Fibroblast of villous mesenchyme (primary cell): Measurements from ENCODE around the gene NUAK1. TPM values are rescaled to one million over a fixed set of nuclear protein-coding genes. Genes with fewer than 3 reads are reported as not detected.

Experiments
- DNase-seq: peaks from one replicate; pipeline ENCODE4 v3.0.0-alpha.2; 2010; ENCODE audit warnings: low read depth
- H3K4me3 ChIP-seq: 2 replicates; pipeline ENCODE4 v1.5.1; 2011; ENCODE audit warnings: low read depth, mild to moderate bottlenecking, low read length
- total RNA-seq: library from RNA; depleted of rRNA; stranded (reverse); fragments of >200 nt; gene quantifications from 2 replicates; pipeline ENCODE4 v1.2.3, GENCODE V29; 2012
- TF ChIP-seq, protein P1 (sequence below): IDR thresholded peaks from 2 replicates; pipeline ENCODE4 v1.5.1; 2012; ENCODE audit warnings: low read depth, mild to moderate bottlenecking, low read length; ENCODE audit not compliant: insufficient read depth

Gene NUAK1
- total RNA-seq, 1 donor: 84.6 TPM

DNA sequence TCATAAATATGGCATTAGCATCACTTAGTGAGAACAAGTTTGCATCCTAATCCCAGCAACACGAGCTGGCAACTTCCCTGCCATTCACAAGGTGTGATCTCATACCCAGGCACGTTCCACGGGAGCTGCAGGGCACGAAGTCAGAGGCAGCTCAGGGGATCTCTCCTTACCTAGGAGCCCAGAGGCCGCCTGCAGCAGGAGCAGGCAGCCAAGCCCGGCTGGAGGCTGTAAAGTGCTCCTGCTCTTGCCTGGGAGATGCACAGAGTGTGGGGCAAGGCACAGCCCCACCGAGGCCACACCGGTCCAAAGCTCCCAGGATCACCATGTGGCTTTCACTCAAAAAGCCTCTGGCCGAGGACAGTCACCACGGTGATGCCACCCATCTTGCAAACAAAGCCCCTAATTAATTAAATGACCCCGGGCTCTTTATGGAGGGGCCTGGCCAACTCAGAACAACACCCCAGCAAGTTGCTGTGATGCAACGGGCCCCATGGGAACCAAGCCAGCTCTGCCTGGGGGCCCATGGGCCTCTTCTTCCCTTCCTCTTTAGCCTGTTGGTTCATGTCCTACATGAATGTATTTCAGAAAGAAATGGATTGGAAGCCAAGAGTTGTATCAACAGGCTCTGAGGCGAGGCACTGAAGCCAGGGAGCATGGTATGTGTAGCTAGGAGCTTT lies 26.5 kb downstream of the NUAK1 start:
- no peak overlapping the region for H3K4me3 ChIP-seq
- no peak for DNase-seq
- TF ChIP-seq, protein P1, sequence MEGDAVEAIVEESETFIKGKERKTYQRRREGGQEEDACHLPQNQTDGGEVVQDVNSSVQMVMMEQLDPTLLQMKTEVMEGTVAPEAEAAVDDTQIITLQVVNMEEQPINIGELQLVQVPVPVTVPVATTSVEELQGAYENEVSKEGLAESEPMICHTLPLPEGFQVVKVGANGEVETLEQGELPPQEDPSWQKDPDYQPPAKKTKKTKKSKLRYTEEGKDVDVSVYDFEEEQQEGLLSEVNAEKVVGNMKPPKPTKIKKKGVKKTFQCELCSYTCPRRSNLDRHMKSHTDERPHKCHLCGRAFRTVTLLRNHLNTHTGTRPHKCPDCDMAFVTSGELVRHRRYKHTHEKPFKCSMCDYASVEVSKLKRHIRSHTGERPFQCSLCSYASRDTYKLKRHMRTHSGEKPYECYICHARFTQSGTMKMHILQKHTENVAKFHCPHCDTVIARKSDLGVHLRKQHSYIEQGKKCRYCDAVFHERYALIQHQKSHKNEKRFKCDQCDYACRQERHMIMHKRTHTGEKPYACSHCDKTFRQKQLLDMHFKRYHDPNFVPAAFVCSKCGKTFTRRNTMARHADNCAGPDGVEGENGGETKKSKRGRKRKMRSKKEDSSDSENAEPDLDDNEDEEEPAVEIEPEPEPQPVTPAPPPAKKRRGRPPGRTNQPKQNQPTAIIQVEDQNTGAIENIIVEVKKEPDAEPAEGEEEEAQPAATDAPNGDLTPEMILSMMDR: no peak

DNA sequence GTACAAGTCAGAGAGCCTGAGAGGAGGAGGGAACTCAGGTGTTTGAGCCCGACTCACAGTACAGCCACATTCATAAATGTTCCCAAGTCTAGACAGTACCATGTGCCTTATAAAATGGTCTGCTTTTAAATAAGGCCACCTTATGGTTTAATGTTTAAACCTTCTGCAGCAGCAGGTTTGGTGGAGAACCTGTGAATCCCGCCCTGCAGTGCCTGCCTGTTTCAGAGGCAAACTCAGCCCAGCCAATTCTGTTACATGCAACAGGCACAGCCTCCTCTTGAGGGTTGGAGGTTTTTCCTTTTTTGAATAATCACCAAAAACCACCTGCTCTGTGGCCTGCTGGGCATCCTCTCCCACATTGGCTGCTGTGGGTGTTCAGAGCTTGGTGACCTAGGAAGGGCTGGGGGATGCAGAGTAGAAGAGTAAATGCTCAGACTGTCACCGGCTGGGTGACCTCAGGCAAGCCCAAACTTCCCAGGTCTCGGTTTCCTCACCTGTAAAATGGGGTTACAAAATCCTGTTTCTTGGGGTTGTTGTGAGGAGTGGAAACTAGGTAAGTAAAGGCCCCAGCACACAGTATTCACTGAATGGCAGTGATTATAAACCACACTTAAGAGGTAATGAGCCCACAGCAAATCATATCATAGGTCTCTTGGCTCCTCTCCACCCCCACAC lies 28.0 kb downstream of the NUAK1 start:
- no peak overlapping the region for H3K4me3 ChIP-seq
- TF ChIP-seq, protein P1: no peak
- DNase-seq: no peak

DNA sequence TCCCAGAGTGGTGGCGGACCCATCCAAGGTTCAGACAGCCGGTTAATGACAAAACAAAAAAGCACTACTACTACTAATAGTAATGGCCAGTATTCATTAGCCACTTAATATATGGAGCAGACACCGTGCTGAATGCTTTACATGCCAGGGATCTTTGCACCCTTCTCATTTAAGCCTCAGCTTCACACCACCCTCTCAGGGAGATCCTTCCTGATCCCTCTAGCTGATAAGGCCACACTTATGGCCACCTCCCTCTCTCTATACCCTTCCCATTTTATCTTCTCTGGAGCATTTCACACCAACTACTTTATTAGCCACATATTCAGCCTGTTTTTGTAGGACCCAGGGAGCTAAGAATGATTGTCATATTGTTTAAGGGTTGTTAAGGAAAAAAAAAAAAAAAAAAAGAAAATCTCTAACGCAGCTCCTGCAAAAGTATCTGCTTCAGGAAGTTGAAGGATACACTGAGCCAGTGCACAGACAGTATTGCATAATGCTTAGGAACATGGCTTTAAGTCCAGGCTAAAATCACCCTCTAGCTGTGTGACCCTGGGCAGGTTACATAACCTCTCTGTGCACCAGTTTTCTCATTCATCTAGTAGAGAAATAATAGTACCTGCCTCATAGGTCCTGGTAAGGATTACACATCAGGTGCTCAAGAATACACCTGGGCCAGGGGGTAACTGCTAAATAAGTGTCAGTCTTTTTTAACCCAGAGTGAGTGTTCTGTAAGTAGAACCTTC lies 29.4 kb downstream of the NUAK1 start:
- no peak overlapping the region for H3K4me3 ChIP-seq
- peak; percentile 81 for DNase-seq
- TF ChIP-seq, protein P1: no peak

DNA sequence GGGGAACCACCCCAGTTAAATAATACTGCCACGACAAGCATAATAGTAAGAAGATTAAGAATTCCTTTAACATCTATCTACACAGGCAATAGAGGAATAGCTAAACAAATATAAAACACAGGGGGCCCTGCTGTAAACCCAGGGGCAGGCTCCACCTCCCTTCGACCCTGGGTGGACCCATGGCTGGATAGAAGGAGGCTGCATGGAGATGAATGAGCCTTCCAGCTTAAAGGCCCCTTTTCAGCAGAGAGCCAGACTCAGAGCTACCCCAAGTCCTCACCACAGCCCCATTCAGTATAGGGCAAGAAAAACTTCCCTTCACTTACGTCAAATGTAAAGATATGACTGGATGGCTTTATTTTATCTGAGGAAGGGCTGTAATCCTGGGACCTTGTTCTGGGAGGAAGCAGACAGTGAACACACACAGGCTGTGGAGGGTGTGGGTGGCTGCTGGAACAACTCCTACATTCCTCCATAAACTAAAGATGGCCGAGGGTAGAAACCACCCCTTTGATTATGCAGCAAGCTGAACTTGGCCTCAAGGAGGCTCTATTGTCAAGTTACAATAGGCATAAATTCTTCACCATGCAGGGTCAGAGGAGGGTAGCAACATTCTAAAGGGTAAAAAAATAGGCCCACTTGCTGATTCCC lies 30.4 kb downstream of the NUAK1 start:
- H3K4me3 ChIP-seq: no peak overlapping the region
- TF ChIP-seq, protein P1: no peak
- peak; percentile 94 for DNase-seq

DNA sequence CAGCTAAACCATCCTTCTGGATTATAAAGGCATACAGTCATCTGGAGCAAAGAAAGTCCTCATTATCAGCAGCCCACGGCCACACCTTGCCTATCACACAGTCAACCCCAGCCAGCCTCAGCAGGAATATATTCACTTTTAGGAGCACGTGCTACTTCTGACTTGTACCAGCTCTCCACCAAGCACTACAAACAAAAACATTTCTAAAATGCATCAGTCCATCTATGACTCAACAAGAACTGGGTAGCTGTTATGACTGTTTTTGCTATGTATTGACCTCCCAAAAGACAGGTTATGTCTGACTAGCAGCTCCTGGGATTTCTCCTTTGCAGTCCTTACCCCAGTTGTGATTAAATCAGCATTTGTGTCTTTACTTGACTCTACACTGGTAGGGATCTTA lies 31.2 kb downstream of the NUAK1 start:
- peak; percentile 70 for DNase-seq
- TF ChIP-seq, protein P1: no peak

DNA sequence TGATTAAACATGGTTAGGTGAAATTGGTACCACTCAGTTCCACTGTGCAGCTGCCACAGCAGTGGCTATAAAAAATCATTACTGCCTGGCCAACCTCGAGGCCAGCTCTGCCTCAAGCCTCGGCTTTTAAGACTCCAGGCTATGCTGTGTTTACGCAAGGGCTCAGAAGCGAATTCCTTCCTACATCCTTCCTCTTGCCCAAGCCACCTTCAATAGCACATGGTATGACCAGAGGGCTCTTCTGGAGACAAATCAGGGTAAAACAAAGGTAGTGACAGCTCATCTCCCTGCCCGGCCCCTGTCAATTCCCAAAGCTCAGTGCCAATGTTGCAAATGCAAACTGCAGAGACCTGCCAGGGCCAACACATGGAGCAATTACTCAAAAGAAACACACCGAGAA lies 31.9 kb downstream of the NUAK1 start:
- TF ChIP-seq, protein P1: no peak
- no peak overlapping the region for H3K4me3 ChIP-seq
- peak; percentile 94 for DNase-seq

More for the DNA sequence above, 31.2 kb downstream of the NUAK1 start:
- H3K4me3 ChIP-seq: no peak overlapping the region
